ENCODE data around the gene EME2.
A peak's percentile ranks its signal among the peaks of the same experiment; 100 is the strongest.

Gene EME2

GRCh38 chr16:1745181-1745899, 27.3 kb upstream of the EME2 start:
- peak; percentile 59 for DNase-seq (ENCODE audit: low read depth)

GRCh38 chr16:1745900-1746692, 26.5 kb upstream of the EME2 start:
- no peak for DNase-seq (ENCODE audit: low read depth)

GRCh38 chr16:1746693-1747195, 25.9 kb upstream of the EME2 start:
- DNase-seq (ENCODE audit: low read depth): no peak

- DNase-seq (ENCODE audit: low read depth): no peak
These were observed 24.7 kb upstream of the EME2 start for GRCh38 chr16:1747934-1748333.

GRCh38 chr16:1749152-1750117, 23.2 kb upstream of the EME2 start:
- DNase-seq (ENCODE audit: low read depth): no peak

GRCh38 chr16:1751946-1752345, 20.7 kb upstream of the EME2 start:
- DNase-seq (ENCODE audit: low read depth): no peak

GRCh38 chr16:1752853-1753252, 19.8 kb upstream of the EME2 start:
- no peak for DNase-seq (ENCODE audit: low read depth)

GRCh38 chr16:1754204-1754603, 18.4 kb upstream of the EME2 start:
- DNase-seq (ENCODE audit: low read depth): no peak

- DNase-seq (ENCODE audit: low read depth): no peak
These were observed 14.7 kb upstream of the EME2 start for GRCh38 chr16:1757714-1758461.

- DNase-seq (ENCODE audit: low read depth): no peak
These were observed 13.7 kb upstream of the EME2 start for GRCh38 chr16:1758923-1759322.

- no peak for DNase-seq (ENCODE audit: low read depth)
These were observed 13.1 kb upstream of the EME2 start for GRCh38 chr16:1759511-1759910.

- no peak for DNase-seq (ENCODE audit: low read depth)
These were observed 11.7 kb upstream of the EME2 start for GRCh38 chr16:1760911-1761310.

- no peak for DNase-seq (ENCODE audit: low read depth)
These were observed 10.9 kb upstream of the EME2 start for GRCh38 chr16:1761751-1762150.

GRCh38 chr16:1762196-1762878, 10.3 kb upstream of the EME2 start:
- DNase-seq (ENCODE audit: low read depth): no peak

- no peak for DNase-seq (ENCODE audit: low read depth)
These were observed 9.6 kb upstream of the EME2 start for GRCh38 chr16:1762879-1763520.

- DNase-seq (ENCODE audit: low read depth): no peak
These were observed 8.8 kb upstream of the EME2 start for GRCh38 chr16:1763521-1764511.

GRCh38 chr16:1764971-1765370, 7.6 kb upstream of the EME2 start:
- no peak for DNase-seq (ENCODE audit: low read depth)

GRCh38 chr16:1765826-1766225, 6.8 kb upstream of the EME2 start:
- no peak for DNase-seq (ENCODE audit: low read depth)

GRCh38 chr16:1766231-1766630, 6.4 kb upstream of the EME2 start:
- no peak for DNase-seq (ENCODE audit: low read depth)

All from GM04504 (cell line).